HCT116 (cell line): ENCODE measurements around the gene SYTL3. TPM values are rescaled to one million over a fixed set of nuclear protein-coding genes. Genes with fewer than 3 reads are reported as not detected.

Experiments
- ATAC-seq: fragments of 200-7000 bp; cut with Tn5 transposase; 2 replicates; pipeline ENCODE4 v1.9.1; 2020; ENCODE audit warnings: mild to moderate bottlenecking, moderate library complexity
- BruUV-seq: library from RNA; stranded (reverse); fragments of 400-500 nt; replicated peaks from 2 replicates; lab custom pipeline; 2021; lab: Mats Ljungman, UMichigan
- CTCF ChIA-PET: fragments of 300-600 bp; sonication (Branson Sonifier 250); formaldehyde crosslinking; loops from one replicate; lab custom pipeline; 2021; ENCODE audit warnings: antibody characterized with exemption; lab: Charles Lee
- POLR2A ChIA-PET: fragments of 300-600, 350-600 bp; sonication (Branson Sonifier 250); formaldehyde crosslinking; loops from one replicate; lab custom pipeline; 2021; ENCODE audit warnings: antibody characterized with exemption; lab: Charles Lee
- RAD21 ChIA-PET, 2 experiments: fragments of 300-600 bp; sonication (Branson Sonifier 250); formaldehyde crosslinking; loops; one replicate each; lab custom pipeline; 2023; ENCODE audit warnings: low total read pairs in 2 of 2; ENCODE audit not compliant: uncharacterized antibody in 2 of 2, unreplicated experiment in 2 of 2, low non-redundant PET in 1 of 2; lab: Charles Lee
- DNase-seq: peaks from one replicate; pipeline ENCODE4 v3.0.0-alpha.2; 2010; ENCODE audit warnings: low read depth, low spot score
- H2AFZ ChIP-seq: fragments of 200-600 bp; shearing (Covaris generic), sonication (generic); 2 replicates; pipeline ENCODE4 v1.6.1; 2017; ENCODE audit warnings: low read depth, mixed run types, mixed read lengths, antibody characterized with exemption, low read length; ENCODE audit not compliant: poor library complexity, severe bottlenecking
- H3K27ac ChIP-seq: 2 replicates; pipeline ENCODE4 v1.5.1; 2012; ENCODE audit warnings: low read depth, low read length
- H3K27me3 ChIP-seq: fragments of 200-600 bp; sonication (generic); 2 replicates; pipeline ENCODE4 v1.6.1; 2016; ENCODE audit warnings: mixed run types, low read length, mixed read lengths; ENCODE audit not compliant: insufficient read depth
- H3K36me3 ChIP-seq, 2 experiments: fragments of 200-500 bp in 1 of 2; fragments of 200-600 bp in 1 of 2; sonication (Bioruptor generic) in 1 of 2; sonication (generic) in 1 of 2; 2 replicates each; pipeline versions ENCODE4 v1.5.1 to v1.6.1; 2014 to 2016; ENCODE audit warnings: low read length in 2 of 2, inconsistent platforms in 1 of 2, mixed read lengths in 1 of 2, mixed run types in 1 of 2; ENCODE audit not compliant: insufficient read depth in 2 of 2, control insufficient read depth in 1 of 2
- H3K4me1 ChIP-seq, 2 experiments: fragments of 200-600 bp in 1 of 2; sonication (generic) in 1 of 2; 2 replicates each; pipeline versions ENCODE4 v1.5.1 to v1.6.1; 2012 to 2017; ENCODE audit warnings: low read length in 2 of 2, inconsistent platforms in 1 of 2, mild to moderate bottlenecking in 1 of 2, mixed read lengths in 1 of 2, mixed run types in 1 of 2, moderate library complexity in 1 of 2; ENCODE audit not compliant: insufficient read depth in 2 of 2, control insufficient read depth in 1 of 2
- H3K4me2 ChIP-seq: fragments of 200-600 bp; sonication (generic); 2 replicates; pipeline ENCODE4 v1.6.1; 2017; ENCODE audit warnings: mixed run types, low read length, mixed read lengths
- H3K4me3 ChIP-seq, 2 experiments: fragments of 200-600 bp in 1 of 2; sonication (generic) in 1 of 2; replicated peaks in 1 of 2; 2 replicates each; pipeline ENCODE4 v1.5.1; 2011 to 2016; ENCODE audit warnings: low read length in 2 of 2, control low read depth in 1 of 2, low read depth in 1 of 2, mild to moderate bottlenecking in 1 of 2, mixed read lengths in 1 of 2, mixed run types in 1 of 2
- H3K79me2 ChIP-seq: fragments of 200-600 bp; sonication (generic); 2 replicates; pipeline ENCODE4 v1.6.1; 2017; ENCODE audit warnings: mild to moderate bottlenecking, mixed run types, low read length, moderate library complexity, mixed read lengths; ENCODE audit not compliant: insufficient read depth
- H3K9ac ChIP-seq: fragments of 200-600 bp; sonication (generic); 2 replicates; pipeline ENCODE4 v1.6.1; 2016; ENCODE audit warnings: low read length, mixed read lengths
- H3K9me2 ChIP-seq: fragments of 200-600 bp; sonication (generic), shearing (Covaris generic); 2 replicates; pipeline ENCODE4 v1.6.1; 2017; ENCODE audit warnings: mixed run types, mild to moderate bottlenecking, moderate library complexity; ENCODE audit not compliant: insufficient read depth
- H3K9me3 ChIP-seq, 2 experiments: fragments of 200-500 bp in 1 of 2; fragments of 200-600 bp in 1 of 2; sonication (Bioruptor generic) in 1 of 2; sonication (generic) in 1 of 2; 2 replicates each; pipeline ENCODE4 v1.6.1; 2014 to 2017; ENCODE audit warnings: low read length in 2 of 2, mixed read lengths in 2 of 2, inconsistent platforms in 1 of 2, low read depth in 1 of 2, mild to moderate bottlenecking in 1 of 2, mixed run types in 1 of 2, moderate library complexity in 1 of 2; ENCODE audit not compliant: control insufficient read depth in 1 of 2, insufficient read depth in 1 of 2
- H4K20me1 ChIP-seq: fragments of 200-600 bp; sonication (generic), shearing (Covaris generic); 2 replicates; pipeline ENCODE4 v1.6.1; 2017; ENCODE audit warnings: mixed run types, mild to moderate bottlenecking, moderate library complexity; ENCODE audit not compliant: insufficient read depth
- ATF3 ChIP-seq: IDR thresholded peaks from 2 replicates; pipeline ENCODE4 v1.6.1; 2012
- CBX3 ChIP-seq: IDR thresholded peaks from 2 replicates; pipeline ENCODE4 v1.6.1; 2012; ENCODE audit warnings: low read depth
- CEBPB ChIP-seq: IDR thresholded peaks from 2 replicates; pipeline ENCODE4 v1.6.1; 2012; ENCODE audit warnings: low read depth
- CTCF ChIP-seq, 3 experiments: fragments of 200-600 bp in 1 of 3; sonication (generic) in 1 of 3; IDR thresholded peaks in 2 of 3; conservative IDR thresholded peaks in 1 of 3; 2 replicates each; pipeline ENCODE4 v1.5.1; 2012 to 2017; ENCODE audit warnings: low read depth in 2 of 3, low read length in 2 of 3, antibody characterized with exemption in 1 of 3, borderline replicate concordance in 1 of 3, control low read depth in 1 of 3, mild to moderate bottlenecking in 1 of 3, mixed read lengths in 1 of 3, mixed run types in 1 of 3, moderate library complexity in 1 of 3; ENCODE audit not compliant: insufficient read depth in 1 of 3
- EGR1 ChIP-seq: IDR thresholded peaks from 2 replicates; pipeline ENCODE4 v1.6.1; 2012; ENCODE audit warnings: low read depth
- ELF1 ChIP-seq: IDR thresholded peaks from 2 replicates; pipeline ENCODE4 v1.6.1; 2012; ENCODE audit warnings: low read depth, borderline replicate concordance
- EZH2 ChIP-seq: fragments of 200-600 bp; sonication (generic); IDR thresholded peaks from 2 replicates; pipeline ENCODE4 v1.6.1; 2017; ENCODE audit warnings: antibody characterized with exemption, mixed run types
- EZH2phosphoT487 ChIP-seq: fragments of 200-600 bp; IDR thresholded peaks from 2 replicates; pipeline ENCODE4 v1.6.1; 2018; ENCODE audit warnings: antibody characterized with exemption, borderline replicate concordance
- FOSL1 ChIP-seq: IDR thresholded peaks from 2 replicates; pipeline ENCODE4 v1.6.1; 2012; ENCODE audit warnings: low read depth
- POLR2A ChIP-seq: IDR thresholded peaks from 2 replicates; pipeline ENCODE4 v1.7.0; 2011; ENCODE audit warnings: borderline replicate concordance; ENCODE audit not compliant: insufficient read depth, insufficient read length; ENCODE audit errors: extremely low read depth
- POLR2AphosphoS5 ChIP-seq: IDR thresholded peaks from 2 replicates; pipeline ENCODE4 v1.6.1; 2011; ENCODE audit warnings: mild to moderate bottlenecking, low read depth, low read length, moderate library complexity
- RAD21 ChIP-seq: IDR thresholded peaks from 2 replicates; pipeline ENCODE4 v1.6.1; 2012; ENCODE audit warnings: low read depth, mild to moderate bottlenecking
- REST ChIP-seq: IDR thresholded peaks from 2 replicates; pipeline ENCODE4 v1.6.1; 2012; ENCODE audit warnings: low read depth
- SIN3A ChIP-seq: IDR thresholded peaks from 2 replicates; pipeline ENCODE4 v1.6.1; 2012; ENCODE audit warnings: low read depth
- SP1 ChIP-seq: IDR thresholded peaks from 2 replicates; pipeline ENCODE4 v1.6.1; 2012; ENCODE audit warnings: low read depth
- SRF ChIP-seq: IDR thresholded peaks from 2 replicates; pipeline ENCODE4 v1.6.1; 2012; ENCODE audit warnings: low read depth
- TCF7L2 ChIP-seq: IDR thresholded peaks from 2 replicates; pipeline ENCODE4 v1.7.0; 2011; ENCODE audit warnings: borderline replicate concordance, inconsistent platforms; ENCODE audit not compliant: insufficient read depth, insufficient read length; ENCODE audit errors: extremely low read depth
- YY1 ChIP-seq: IDR thresholded peaks from 2 replicates; pipeline ENCODE4 v1.6.1; 2011; ENCODE audit warnings: low read length, low read depth, moderate library complexity, mild to moderate bottlenecking; ENCODE audit not compliant: insufficient replicate concordance; ENCODE audit errors: extremely low read depth
- ZFX ChIP-seq: fragments of 450-650 bp; IDR thresholded peaks from 2 replicates; pipeline ENCODE4 v1.6.1; 2017
- ZNF274 ChIP-seq: fragments of 200-500 bp; sonication (Bioruptor generic); IDR thresholded peaks from 2 replicates; pipeline ENCODE4 v1.6.1; 2014; ENCODE audit warnings: mild to moderate bottlenecking, low read depth, low read length, inconsistent platforms
- intact Hi-C: fragments of 100-400 bp; cut with micrococcal nuclease; formaldehyde crosslinking; loops from 2 replicates; pipeline ENCODE4 v1.10.0; 2022
- total RNA-seq: library from RNA; stranded (reverse); gene quantifications from one replicate; pipeline ENCODE4 v1.2.1, GENCODE V29; 2021; ENCODE audit not compliant: unreplicated experiment

Gene SYTL3
- total RNA-seq, 1 experiment from 2014 or later: 55.3 TPM

GRCh38 chr6:158633127-158633526 is 16.7 kb upstream of the SYTL3 start:
- peaks cover 9 to 42% of the 10 kb centered on the region in 2 experiments for H3K36me3 ChIP-seq
- no peaks in the 10 kb centered on the region for H4K20me1 ChIP-seq
- no peak for TF ChIP-seq REST
- no peak for TF ChIP-seq EZH2
- no peak for TF ChIP-seq POLR2AphosphoS5
- no peak for TF ChIP-seq SIN3A
- TF ChIP-seq EGR1: no peak
- TF ChIP-seq YY1: no peak
- TF ChIP-seq CTCF (IDR thresholded peaks at IDR 0.05 in 2 of 3, conservative IDR thresholded peaks at IDR 0.05 in 1 of 3; ENCODE audit: borderline replicate concordance in 1 of 3, insufficient read depth in 1 of 3, low read depth in 2 of 3, low read length in 2 of 3): no peak
- TF ChIP-seq RAD21: no peak
- TF ChIP-seq POLR2A: no peak
- TF ChIP-seq FOSL1: no peak
- TF ChIP-seq ATF3: no peak
- no peak for TF ChIP-seq ZFX
- TF ChIP-seq ZNF274: no peak
- TF ChIP-seq TCF7L2: no peak
- TF ChIP-seq CBX3: no peak
- no peak for TF ChIP-seq ELF1
- TF ChIP-seq EZH2phosphoT487: no peak
- no peak for TF ChIP-seq SRF
- no peak for TF ChIP-seq CEBPB
- TF ChIP-seq SP1: no peak
- intact Hi-C loops: no loop called here
- H3K9me2 ChIP-seq: no peaks in the 10 kb centered on the region
- H3K27me3 ChIP-seq: no peaks in the 10 kb centered on the region
- CTCF ChIA-PET: interaction anchor here (0.8 kb wide), 1 partner anchor 412 kb away, joined by 4 read pairs; no protein-coding TSS in a partner anchor
- H3K4me1 ChIP-seq: peaks cover 8 to 39% of the 10 kb centered on the region in 2 experiments; a peak in 3 of 4 replicates
- TSS peak; percentile 24 for BruUV-seq
- no peak overlapping the region for H3K4me2 ChIP-seq
- POLR2A ChIA-PET: no interaction called here
- ATAC-seq: no peak
- H2AFZ ChIP-seq: no peak overlapping the region
- DNase-seq: no peak
- H3K4me3 ChIP-seq: no peak overlapping the region
- H3K9ac ChIP-seq: no peak overlapping the region
- H3K9me3 ChIP-seq: no peaks in the 10 kb centered on the region
- H3K27ac ChIP-seq: peak overlapping the region; percentile 20
- peaks cover 26% of the 10 kb centered on the region; the same call in 1 of the 2 replicates for H3K79me2 ChIP-seq
- RAD21 ChIA-PET: no interaction called here
